GM13977 (cell line): Measurements from ENCODE around the gene ADM5.

Experiments
- DNase-seq: peaks from one replicate; pipeline ENCODE4 v3.0.0; 2012; ENCODE audit warnings: low spot score
- CTCF ChIP-seq: IDR thresholded peaks from 2 replicates; pipeline ENCODE4 v1.5.1; 2012; ENCODE audit warnings: mild to moderate bottlenecking, control low read depth; ENCODE audit not compliant: insufficient read depth; ENCODE audit errors: extremely low read depth, missing control alignments
- in situ Hi-C: fragments of 300-500 bp; cut with MboI; formaldehyde crosslinking; loops from one replicate; pipeline ENCODE4 v1.12.0; 2022; ENCODE audit warnings: low sequenced_read_pairs, low pct_unique_long_range_greater_than_20kb, mixed read lengths, inconsistent platforms; ENCODE audit not compliant: unreplicated experiment

Gene ADM5

GRCh38 chr19:49645592-49645991 lies 43.8 kb upstream of the ADM5 start:
- DNase-seq, result no peak
- in situ Hi-C loops, result no loop called here
- no peak for TF ChIP-seq CTCF

GRCh38 chr19:49645995-49646394 lies 43.4 kb upstream of the ADM5 start:
- no peak for DNase-seq
- in situ Hi-C loops, result no loop called here
- TF ChIP-seq CTCF, result no peak

GRCh38 chr19:49646586-49646985 lies 42.8 kb upstream of the ADM5 start:
- no peak for DNase-seq
- TF ChIP-seq CTCF, result no peak
- in situ Hi-C loops, result no loop called here

GRCh38 chr19:49651029-49651819 lies 38.2 kb upstream of the ADM5 start:
- DNase-seq, result peak; percentile 19
- in situ Hi-C loops, result no loop called here
- no peak for TF ChIP-seq CTCF

- no peak for TF ChIP-seq CTCF
- in situ Hi-C loops, result no loop called here
- no peak for DNase-seq
Observed at GRCh38 chr19:49651820-49652550, 37.4 kb upstream of the ADM5 start.

- TF ChIP-seq CTCF, result no peak
- DNase-seq, result peak; percentile 33
- in situ Hi-C loops, result no loop called here
Observed at GRCh38 chr19:49652551-49653465, 36.6 kb upstream of the ADM5 start.
